ENCODE measurements around the gene SLC35D2. TPM values are rescaled to one million over a fixed set of nuclear protein-coding genes. Genes with fewer than 3 reads are reported as not detected.
"Not testable (repeated sequence)": the region's sequence is repeated elsewhere in the genome, so short reads cannot be mapped to it uniquely, and the experiment has no call there.

Gene SLC35D2
- total RNA-seq, 1 experiment from 2014 or later = 19.0 TPM

GRCh38 chr9:96322210-96322609 lies 61.3 kb downstream of the SLC35D2 start:
- H3K27ac ChIP-seq (ENCODE audit: insufficient read length, low read depth, low read length); H3K27me3 ChIP-seq (ENCODE audit: insufficient read depth, low read length); H2BK12ac ChIP-seq (ENCODE audit: insufficient read length, low read depth, low read length); H3K4me2 ChIP-seq (ENCODE audit: insufficient read depth, insufficient read length, low read length); H3K4me1 ChIP-seq (ENCODE audit: insufficient read depth, low read length); H4K20me1 ChIP-seq (ENCODE audit: control insufficient read depth, insufficient read depth, insufficient read length); H3K18ac ChIP-seq (ENCODE audit: insufficient read length, low read depth, low read length); H3K9me3 Mint-ChIP-seq; H3K79me1 ChIP-seq (ENCODE audit: insufficient read depth, low read depth, low read length, poor library complexity, severe bottlenecking); H2BK15ac ChIP-seq (ENCODE audit: low read depth, low read length); H3K36me3 Mint-ChIP-seq (ENCODE audit: insufficient read depth in 1 of 3, low read depth in 3 of 3); H2BK5ac ChIP-seq (ENCODE audit: insufficient read length, low read length); H4K91ac ChIP-seq (ENCODE audit: insufficient read length, low read depth, low read length); H3K27ac Mint-ChIP-seq; H3T11ph ChIP-seq (ENCODE audit: low read length); H3K14ac ChIP-seq (ENCODE audit: insufficient read depth, low read length); H3K27me3 Mint-ChIP-seq (ENCODE audit: low read depth); H3K56ac ChIP-seq (ENCODE audit: insufficient read length, low read depth, low read length); H2AFZ ChIP-seq (ENCODE audit: low read length); H2BK120ac ChIP-seq (ENCODE audit: low read depth, low read length, poor library complexity, severe bottlenecking); H2BK20ac ChIP-seq (ENCODE audit: low read depth, low read length, poor library complexity, severe bottlenecking); H3K4ac ChIP-seq (ENCODE audit: low read depth, low read length); DNase-seq; H4K5ac ChIP-seq (ENCODE audit: insufficient read length, low read depth, low read length); H2AK5ac ChIP-seq (ENCODE audit: insufficient read length, low read length); H4K8ac ChIP-seq (replicated peaks; ENCODE audit: insufficient read length, low read depth, low read length); H3K4me3 Mint-ChIP-seq; H3K23me2 ChIP-seq (ENCODE audit: insufficient read length, low read depth, low read length, poor library complexity, severe bottlenecking); H3K23ac ChIP-seq (ENCODE audit: insufficient read length, low read depth, low read length); H3K9ac ChIP-seq (ENCODE audit: extremely low read depth, insufficient read length, low read length); H3K9me3 ChIP-seq (ENCODE audit: control insufficient read depth, low read depth, low read length); H3K79me2 ChIP-seq (ENCODE audit: insufficient read depth, low read length): not testable (repeated sequence)
- peaks cover 17 to 18% of the 10 kb centered on the region in 2 experiments for H3K4me1 Mint-ChIP-seq
- no CpG with 5 or more reads among the region's 3 CpGs for WGBS (ENCODE audit: extremely low coverage, insufficient read length, low lambda C conversion rate)
